Measurements from ENCODE around the gene UCK2.

DNA sequence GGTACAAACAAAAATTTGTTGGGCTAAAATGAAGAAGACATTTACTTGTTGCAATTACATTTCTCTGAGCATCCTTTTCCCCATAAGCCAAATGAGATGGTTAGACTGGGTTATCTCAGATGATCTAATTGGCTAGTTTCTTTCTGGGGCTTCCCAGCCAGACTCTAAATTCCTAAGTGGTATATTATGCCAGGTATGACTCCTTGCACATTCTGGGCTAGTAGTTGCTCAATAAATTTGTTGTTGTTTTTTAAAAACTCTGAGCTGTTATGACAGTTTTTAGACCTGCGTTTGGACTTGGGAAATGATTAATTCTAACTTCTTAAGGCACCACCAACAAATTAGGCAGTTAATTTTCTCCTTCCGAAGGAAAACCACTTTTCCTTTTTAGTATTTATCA is 66.1 kb downstream of the UCK2 start:
- TF ChIP-seq, protein P1, sequence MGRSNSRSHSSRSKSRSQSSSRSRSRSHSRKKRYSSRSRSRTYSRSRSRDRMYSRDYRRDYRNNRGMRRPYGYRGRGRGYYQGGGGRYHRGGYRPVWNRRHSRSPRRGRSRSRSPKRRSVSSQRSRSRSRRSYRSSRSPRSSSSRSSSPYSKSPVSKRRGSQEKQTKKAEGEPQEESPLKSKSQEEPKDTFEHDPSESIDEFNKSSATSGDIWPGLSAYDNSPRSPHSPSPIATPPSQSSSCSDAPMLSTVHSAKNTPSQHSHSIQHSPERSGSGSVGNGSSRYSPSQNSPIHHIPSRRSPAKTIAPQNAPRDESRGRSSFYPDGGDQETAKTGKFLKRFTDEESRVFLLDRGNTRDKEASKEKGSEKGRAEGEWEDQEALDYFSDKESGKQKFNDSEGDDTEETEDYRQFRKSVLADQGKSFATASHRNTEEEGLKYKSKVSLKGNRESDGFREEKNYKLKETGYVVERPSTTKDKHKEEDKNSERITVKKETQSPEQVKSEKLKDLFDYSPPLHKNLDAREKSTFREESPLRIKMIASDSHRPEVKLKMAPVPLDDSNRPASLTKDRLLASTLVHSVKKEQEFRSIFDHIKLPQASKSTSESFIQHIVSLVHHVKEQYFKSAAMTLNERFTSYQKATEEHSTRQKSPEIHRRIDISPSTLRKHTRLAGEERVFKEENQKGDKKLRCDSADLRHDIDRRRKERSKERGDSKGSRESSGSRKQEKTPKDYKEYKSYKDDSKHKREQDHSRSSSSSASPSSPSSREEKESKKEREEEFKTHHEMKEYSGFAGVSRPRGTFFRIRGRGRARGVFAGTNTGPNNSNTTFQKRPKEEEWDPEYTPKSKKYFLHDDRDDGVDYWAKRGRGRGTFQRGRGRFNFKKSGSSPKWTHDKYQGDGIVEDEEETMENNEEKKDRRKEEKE (IDR thresholded peaks at IDR 0.05; ENCODE audit: borderline replicate concordance in 1 of 2, control insufficient read depth in 1 of 2, low read depth in 2 of 2, low read length in 1 of 2), result no peak
- no peak for TF ChIP-seq EP300 (IDR thresholded peaks at IDR 0.05; ENCODE audit: low read length)
- no peak for TF ChIP-seq CHD1 (IDR thresholded peaks at IDR 0.05; ENCODE audit: low read length)
- TF ChIP-seq, protein P2, sequence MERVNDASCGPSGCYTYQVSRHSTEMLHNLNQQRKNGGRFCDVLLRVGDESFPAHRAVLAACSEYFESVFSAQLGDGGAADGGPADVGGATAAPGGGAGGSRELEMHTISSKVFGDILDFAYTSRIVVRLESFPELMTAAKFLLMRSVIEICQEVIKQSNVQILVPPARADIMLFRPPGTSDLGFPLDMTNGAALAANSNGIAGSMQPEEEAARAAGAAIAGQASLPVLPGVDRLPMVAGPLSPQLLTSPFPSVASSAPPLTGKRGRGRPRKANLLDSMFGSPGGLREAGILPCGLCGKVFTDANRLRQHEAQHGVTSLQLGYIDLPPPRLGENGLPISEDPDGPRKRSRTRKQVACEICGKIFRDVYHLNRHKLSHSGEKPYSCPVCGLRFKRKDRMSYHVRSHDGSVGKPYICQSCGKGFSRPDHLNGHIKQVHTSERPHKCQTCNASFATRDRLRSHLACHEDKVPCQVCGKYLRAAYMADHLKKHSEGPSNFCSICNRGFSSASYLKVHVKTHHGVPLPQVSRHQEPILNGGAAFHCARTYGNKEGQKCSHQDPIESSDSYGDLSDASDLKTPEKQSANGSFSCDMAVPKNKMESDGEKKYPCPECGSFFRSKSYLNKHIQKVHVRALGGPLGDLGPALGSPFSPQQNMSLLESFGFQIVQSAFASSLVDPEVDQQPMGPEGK (CRISPR knock-in tag; IDR thresholded peaks at IDR 0.05; ENCODE audit: borderline replicate concordance), result no peak

All from K562 (cell line).